Adipose tissue (tissue), 3 donors: ENCODE measurements around the gene P2RX1. TPM values are rescaled to one million over a fixed set of nuclear protein-coding genes. Genes with fewer than 3 reads are reported as not detected.

Experiments used
- H3K27ac ChIP-seq: one replicate; pipeline ENCODE4 v1.5.1; 2013; ENCODE audit warnings: low read depth, low read length
- WGBS, 3 donors: extraction: QIAGEN DNeasy Blood & Tissue Kit; methylation state at CpG; one replicate each; pipeline ENCODE4 v1.1.7; 2013; 5-methylcytosine and 5-hydroxymethylcytosine counted together
- polyA plus RNA-seq, 3 donors: library from polyadenylated mRNA; stranded (reverse); fragments of 200-250 nt; gene quantifications; one replicate each; pipeline ENCODE4 v1.2.3, GENCODE V29; 2013
- donor health status: healthy with polysubstance abuse.
- donor health status: Bipolar disorder and iron deficiency.
- donor health status: healthy.

The P2RX1 gene
- 10 to 100 TPM in 1 of 3 donors, 1 to 10 TPM in 1, under 1 TPM in 1; 0.34 to 18.9 (median 3.3) TPM for polyA plus RNA-seq

GRCh38 chr17:3915995-3916696 lies at the start of gene P2RX1:
TSS of gene P2RX1 (minus strand) at chr17:3916465. CDS start at chr17:3916225, 240 bp downstream.
- H3K27ac ChIP-seq: no peak within 1 kb of the TSS
- 42 to 77% (median 62%) methylated on average over 28 of the region's 28 CpGs for WGBS, 3 donors

- H3K27ac ChIP-seq: no peak overlapping the region
- WGBS, 3 donors: 13 to 17% (median 15%) methylated on average over 17 of the region's 17 CpGs
Measured at GRCh38 chr17:3965118-3965800, 49.0 kb upstream of the P2RX1 start.

- 1% methylated on average over 59 to 90 of the region's 92 CpGs for WGBS, 3 donors
- H3K27ac ChIP-seq: no peak within 1 kb of the TSS
Measured at GRCh38 chr17:3964203-3965117, 48.2 kb upstream of the P2RX1 start, which contains the start of gene ATP2A3. TSS of gene ATP2A3 (minus strand) at chr17:3964437. CDS start at chr17:3964291, 146 bp downstream.

- H3K27ac ChIP-seq: no peak overlapping the region
- 5 to 6% (median 6%) methylated on average over 35 to 64 of the region's 64 CpGs for WGBS, 3 donors
Measured at GRCh38 chr17:3963237-3964201, 47.3 kb upstream of the P2RX1 start.

GRCh38 chr17:3962965-3963236 lies 46.6 kb upstream of the P2RX1 start:
- H3K27ac ChIP-seq: no peak overlapping the region

- no peak overlapping the region for H3K27ac ChIP-seq
- WGBS, 3 donors: 37 to 55% (median 48%) methylated on average over 11 of the region's 11 CpGs
Measured at GRCh38 chr17:3962217-3962964, 46.1 kb upstream of the P2RX1 start.

- 37 to 55% (median 43%) methylated on average over 5 of the region's 5 CpGs for WGBS, 3 donors
- no peak overlapping the region for H3K27ac ChIP-seq
Measured at GRCh38 chr17:3961564-3962047, 45.3 kb upstream of the P2RX1 start.

- 40 to 52% (median 47%) methylated on average over 14 of the region's 14 CpGs for WGBS, 3 donors
- no peak overlapping the region for H3K27ac ChIP-seq
Measured at GRCh38 chr17:3960764-3961163, 44.5 kb upstream of the P2RX1 start.

GRCh38 chr17:3959921-3960601 lies 43.8 kb upstream of the P2RX1 start:
- 84 to 91% (median 87%) methylated on average over 14 of the region's 14 CpGs for WGBS, 3 donors

GRCh38 chr17:3959295-3959899 lies 43.1 kb upstream of the P2RX1 start:
- H3K27ac ChIP-seq: no peak overlapping the region
- WGBS, 3 donors: 35 to 70% (median 67%) methylated on average over 14 to 15 of the region's 15 CpGs

More at GRCh38 chr17:3959921-3960601, 43.8 kb upstream of the P2RX1 start:
- no peak overlapping the region for H3K27ac ChIP-seq

- no peak overlapping the region for H3K27ac ChIP-seq
- 77 to 85% (median 84%) methylated on average over 18 of the region's 18 CpGs for WGBS, 3 donors
Measured at GRCh38 chr17:3957735-3958599, 41.7 kb upstream of the P2RX1 start.

GRCh38 chr17:3956983-3957382 lies 40.7 kb upstream of the P2RX1 start:
- no peak overlapping the region for H3K27ac ChIP-seq
- WGBS, 3 donors: 87 to 96% (median 96%) methylated on average over 12 of the region's 12 CpGs

- WGBS, 3 donors: 69 to 73% (median 71%) methylated on average over 15 of the region's 15 CpGs
- H3K27ac ChIP-seq: no peak overlapping the region
Measured at GRCh38 chr17:3956327-3956957, 40.2 kb upstream of the P2RX1 start.

GRCh38 chr17:3955673-3955988 lies 39.4 kb upstream of the P2RX1 start:
- 72 to 85% (median 77%) methylated on average over 10 of the region's 10 CpGs for WGBS, 3 donors
- H3K27ac ChIP-seq: no peak overlapping the region
